Activated CD4-positive, CD25-positive, alpha-beta regulatory T cell (primary cell): ENCODE data around the gene AGRN.
"Not testable (repeated sequence)": the region's sequence is repeated elsewhere in the genome, so short reads cannot be mapped to it uniquely, and the experiment has no call there.

Experiments
- DNase-seq, 4 experiments: peaks; one replicate each; lab custom pipeline; 2025; lab: John Stamatoyannopoulos, UW

AGRN gene

GRCh38 chr1:981955-982558, 37.9 kb upstream of the AGRN start, which contains the start of gene PERM1:
Gene PERM1, minus strand, starts transcription at chr1:982093. Its CDS starts 1,064 bp downstream, at chr1:981029.
- no peak for DNase-seq

- DNase-seq = no peak
Observed at GRCh38 chr1:982765-983436, 37.0 kb upstream of the AGRN start.

- peak; percentile 35 to 45 (median 42) for DNase-seq
Observed at GRCh38 chr1:983798-984475, 36.0 kb upstream of the AGRN start.

- DNase-seq = no peak
Observed at GRCh38 chr1:984476-984814, 35.5 kb upstream of the AGRN start.

GRCh38 chr1:985126-985525, 34.8 kb upstream of the AGRN start:
- DNase-seq = no peak

GRCh38 chr1:988061-988460, 31.9 kb upstream of the AGRN start:
- DNase-seq = not testable (repeated sequence)

- DNase-seq = not testable (repeated sequence)
Observed at GRCh38 chr1:991275-991674, 28.6 kb upstream of the AGRN start.

- DNase-seq = no peak
Observed at GRCh38 chr1:991895-992294, 28.0 kb upstream of the AGRN start.

- no peak for DNase-seq
Observed at GRCh38 chr1:992362-992761, 27.6 kb upstream of the AGRN start.

GRCh38 chr1:993379-993995, 26.4 kb upstream of the AGRN start:
- DNase-seq = no peak

- DNase-seq = not testable (repeated sequence)
Observed at GRCh38 chr1:994546-994945, 25.4 kb upstream of the AGRN start.

- DNase-seq = no peak
Observed at GRCh38 chr1:995665-996633, 24.0 kb upstream of the AGRN start.

- DNase-seq = no peak
Observed at GRCh38 chr1:996851-997712, 22.8 kb upstream of the AGRN start.

- DNase-seq = no peak
Observed at GRCh38 chr1:997713-997992, 22.3 kb upstream of the AGRN start.

GRCh38 chr1:997993-998744, 21.8 kb upstream of the AGRN start:
- DNase-seq = no peak

- DNase-seq = no peak
Observed at GRCh38 chr1:998745-998994, 21.2 kb upstream of the AGRN start.

- no peak for DNase-seq
Observed at GRCh38 chr1:998995-999724, 20.8 kb upstream of the AGRN start.

- peak in 1 of 4 experiments; percentile 26 for DNase-seq
Observed at GRCh38 chr1:999725-1000356, 20.1 kb upstream of the AGRN start, which contains the start of gene HES4. Gene HES4, minus strand, starts transcription at chr1:1000097. Its CDS starts 124 bp downstream, at chr1:999973.

GRCh38 chr1:1000357-1001056, 19.4 kb upstream of the AGRN start:
- DNase-seq = peak in 2 of 4 experiments; percentile 31 to 37
